Activated CD4-positive, alpha-beta T cell treated with anti-CD3 and anti-CD28 coated beads for 4 hours (primary cell): ENCODE results near the gene ANGPT4.
"Not testable (repeated sequence)": the region's sequence is repeated elsewhere in the genome, so short reads cannot be mapped to it uniquely, and the experiment has no call there.

Experiments
- DNase-seq, 2 donors: peaks; one replicate each; pipeline ENCODE4 v3.0.0-alpha.2; 2020

The ANGPT4 gene

DNA sequence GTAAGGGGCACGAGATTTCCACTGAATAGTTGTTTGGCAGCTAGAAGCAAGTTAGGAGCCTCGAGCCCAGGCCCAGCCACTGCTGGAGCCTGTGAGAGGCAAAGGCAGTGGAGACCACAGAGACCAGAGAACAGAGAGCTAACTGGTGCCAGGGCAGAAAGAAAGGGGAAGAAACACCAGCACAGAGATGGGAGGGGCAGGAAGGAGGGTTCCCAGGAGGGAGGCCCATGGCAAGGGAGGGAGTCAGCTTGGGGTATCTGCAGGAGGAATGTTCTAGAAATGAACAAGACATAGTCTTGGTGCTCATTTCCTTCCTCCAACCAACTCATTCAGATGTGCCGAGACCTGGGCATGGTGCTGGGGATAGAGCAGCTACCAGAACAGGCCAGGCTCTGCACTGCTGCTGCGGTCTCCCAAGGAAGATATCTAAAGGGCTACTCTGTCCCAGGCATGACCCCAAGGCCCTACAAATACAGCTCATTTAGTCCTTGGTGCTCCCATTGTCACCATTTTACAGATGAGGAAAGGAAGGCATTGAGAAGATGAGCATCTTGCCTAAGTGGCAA is 10.7 kb downstream of the ANGPT4 start:
- no peak for DNase-seq

DNA sequence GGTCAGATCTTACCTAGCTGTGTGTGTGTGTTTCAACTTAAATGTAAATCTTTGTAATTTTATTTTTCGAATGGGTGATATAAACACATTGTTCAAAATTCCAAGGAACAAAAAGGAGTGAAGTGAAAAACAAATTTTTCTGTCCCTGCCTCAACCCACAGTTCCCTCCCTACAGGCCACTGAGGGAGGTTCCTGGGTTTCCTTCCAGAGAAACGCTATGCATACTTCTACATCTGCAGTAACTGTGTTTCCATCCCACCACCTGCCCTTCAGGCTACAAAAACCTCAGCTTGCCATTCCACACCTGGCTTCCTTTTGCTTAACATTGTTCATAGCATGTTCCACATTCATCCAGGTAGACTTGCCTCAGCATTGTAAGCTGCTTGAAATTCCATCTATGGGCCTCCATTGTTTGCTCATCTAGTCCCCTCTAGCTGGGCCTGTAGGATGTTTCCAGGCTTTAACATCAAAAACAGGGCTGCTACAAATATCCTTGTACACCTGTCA is 12.0 kb downstream of the ANGPT4 start:
- no peak for DNase-seq

DNA sequence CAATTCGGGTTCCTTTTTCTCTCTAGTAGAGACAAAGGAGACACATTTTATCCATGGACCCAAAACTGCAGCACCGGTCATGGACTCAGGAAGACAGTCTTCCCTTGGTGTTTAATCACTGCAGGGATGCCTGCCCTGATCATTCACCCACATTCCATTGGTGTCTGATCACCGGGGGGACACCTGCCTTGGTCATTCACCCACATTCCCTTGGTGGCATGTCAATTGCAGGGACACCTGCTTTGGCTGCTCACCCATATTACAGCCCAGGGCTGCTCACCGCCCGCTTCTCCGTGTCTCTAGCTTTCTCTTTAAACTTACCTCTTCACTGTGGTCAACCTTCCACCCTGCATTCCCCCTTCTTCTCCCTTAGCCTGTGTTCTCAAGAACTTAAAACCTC is 18.7 kb downstream of the ANGPT4 start:
- not testable (repeated sequence) for DNase-seq

DNA sequence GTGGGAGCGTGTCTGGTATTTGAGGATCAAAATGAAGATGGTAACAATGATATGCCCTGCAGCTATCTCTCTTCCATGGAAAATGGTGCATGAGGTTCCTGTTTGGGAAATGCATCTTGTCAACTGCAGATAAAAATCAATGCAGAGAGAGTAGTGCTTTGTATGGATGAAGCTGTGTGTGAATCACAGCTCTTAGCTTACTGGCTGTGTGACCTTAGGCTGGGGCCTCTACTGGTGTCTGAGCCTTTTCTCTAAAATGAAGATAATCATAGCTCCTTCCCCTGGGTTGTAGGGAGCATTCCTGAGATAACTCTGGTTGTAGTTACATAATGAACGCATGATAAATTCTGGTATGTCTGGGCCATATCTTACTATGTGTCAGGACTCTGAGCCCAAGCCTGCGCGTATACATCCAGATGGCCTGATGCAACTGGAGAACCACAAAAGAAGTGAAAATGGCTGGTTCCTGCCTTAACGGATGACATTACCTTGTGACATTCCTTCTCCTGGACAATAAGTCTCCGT is 19.6 kb downstream of the ANGPT4 start:
- no peak for DNase-seq

DNA sequence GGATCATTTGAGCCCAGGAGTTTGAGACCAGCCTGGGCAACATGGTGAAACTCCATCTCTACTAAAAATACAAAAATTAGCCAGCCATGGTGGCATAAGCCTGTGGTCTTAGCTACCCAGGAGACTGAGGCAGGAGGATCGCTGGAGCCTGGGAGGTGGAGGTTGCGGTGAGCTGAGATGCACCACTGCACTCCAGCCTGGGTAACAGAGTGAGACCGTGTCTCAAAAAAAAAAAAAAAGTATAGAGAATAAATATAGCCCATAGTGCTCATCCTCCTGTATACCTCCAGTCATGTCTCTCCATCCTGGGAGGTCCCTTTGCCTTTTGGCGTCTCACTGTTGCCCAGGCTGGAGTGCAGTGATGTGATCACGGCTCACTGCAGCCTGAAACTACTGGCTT is 23.8 kb downstream of the ANGPT4 start:
- not testable (repeated sequence) for DNase-seq

DNA sequence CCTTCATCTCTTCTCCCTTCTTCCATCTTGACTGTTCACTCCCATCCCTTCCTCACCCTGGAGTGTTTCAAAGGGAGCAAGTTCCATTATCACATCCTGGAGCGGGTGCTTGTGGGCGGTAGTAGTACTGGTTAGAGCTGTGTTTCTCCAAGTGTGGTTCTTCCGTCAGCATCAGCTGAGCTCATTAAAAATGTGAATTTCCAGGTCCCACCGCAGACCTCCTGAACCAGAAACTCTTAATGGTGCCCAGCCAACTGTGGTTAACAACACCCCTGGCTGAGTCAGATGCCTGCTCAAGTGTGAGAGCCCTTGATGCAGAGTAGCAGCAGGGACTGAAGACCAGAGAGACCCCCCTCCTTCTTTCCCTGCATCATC is 24.4 kb downstream of the ANGPT4 start:
- DNase-seq: no peak

DNA sequence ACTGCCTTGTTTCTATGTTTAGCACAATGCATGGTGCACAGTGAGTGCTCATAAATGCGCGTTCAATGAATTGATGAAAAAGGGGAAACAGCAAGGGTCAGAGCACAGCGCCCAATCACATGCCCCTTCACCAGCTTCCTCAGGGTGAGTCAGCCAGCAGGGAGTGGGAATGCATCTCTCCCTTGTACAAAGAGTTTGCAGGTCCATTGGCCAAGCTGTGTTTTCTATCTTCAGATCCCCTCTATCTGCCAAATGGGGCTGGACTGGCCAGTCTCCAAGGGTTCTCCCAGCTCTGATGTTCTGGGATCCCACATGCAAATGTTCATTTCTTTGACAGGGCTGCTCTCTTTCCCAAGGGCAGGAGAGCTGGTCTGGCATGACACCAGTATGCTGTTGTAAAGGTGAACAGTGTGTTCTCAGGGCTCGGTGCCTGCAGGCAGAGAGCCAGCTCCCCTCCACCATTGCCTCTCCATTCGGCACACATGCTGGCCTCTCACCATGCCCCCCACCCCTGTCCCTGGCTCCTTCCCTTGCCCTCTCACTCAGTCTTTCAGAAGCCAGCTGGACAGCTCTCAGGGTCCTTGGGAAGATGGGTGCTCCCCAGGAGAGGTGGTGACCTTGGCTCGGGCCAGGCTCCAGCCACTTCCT is 25.0 kb downstream of the ANGPT4 start:
- DNase-seq: no peak

DNA sequence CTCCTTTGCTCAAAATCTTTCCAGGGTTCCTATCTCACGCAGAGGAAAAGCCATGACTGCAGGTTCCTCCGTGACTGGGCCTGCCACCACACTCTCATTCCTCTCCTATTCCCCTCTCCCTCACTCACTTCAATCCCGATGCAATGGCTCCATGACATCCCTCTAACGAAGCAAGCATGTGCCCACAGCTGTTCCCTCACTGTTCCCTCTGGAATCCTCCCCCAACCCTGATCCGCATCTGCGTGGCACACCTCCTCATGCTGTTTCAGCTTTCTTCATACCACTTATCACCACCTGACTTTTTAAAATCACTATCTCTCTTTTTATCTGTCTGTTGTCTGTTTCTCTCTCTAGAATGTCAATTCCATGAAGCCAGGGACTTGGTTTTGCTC is 25.5 kb downstream of the ANGPT4 start:
- no peak for DNase-seq

DNA sequence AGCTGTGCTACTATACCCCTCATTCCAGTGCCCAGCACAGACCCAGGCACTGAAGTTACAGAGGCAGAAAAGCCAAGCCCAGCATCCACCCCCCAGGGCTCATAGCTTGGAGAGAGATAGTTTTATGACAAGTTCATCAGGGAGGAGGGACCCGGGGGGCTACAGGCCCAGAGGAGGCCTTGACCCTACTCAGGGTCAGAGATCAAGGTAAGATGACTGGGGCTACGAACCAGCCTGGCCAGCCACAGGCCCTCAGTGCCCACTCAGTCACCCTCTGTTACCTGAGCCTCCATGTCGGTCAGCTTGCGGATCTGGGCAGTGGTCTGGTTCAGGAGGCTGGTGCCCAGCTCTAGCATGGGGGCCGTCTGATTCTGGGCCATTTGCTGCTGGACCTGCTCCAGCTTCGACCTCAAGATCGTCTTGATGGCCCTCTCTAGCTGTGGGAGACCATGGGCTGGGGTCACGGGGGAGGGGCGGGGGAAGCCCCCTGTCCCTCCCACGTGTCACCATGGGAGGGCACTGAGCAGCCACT is 26.1 kb downstream of the ANGPT4 start:
- no peak for DNase-seq

DNA sequence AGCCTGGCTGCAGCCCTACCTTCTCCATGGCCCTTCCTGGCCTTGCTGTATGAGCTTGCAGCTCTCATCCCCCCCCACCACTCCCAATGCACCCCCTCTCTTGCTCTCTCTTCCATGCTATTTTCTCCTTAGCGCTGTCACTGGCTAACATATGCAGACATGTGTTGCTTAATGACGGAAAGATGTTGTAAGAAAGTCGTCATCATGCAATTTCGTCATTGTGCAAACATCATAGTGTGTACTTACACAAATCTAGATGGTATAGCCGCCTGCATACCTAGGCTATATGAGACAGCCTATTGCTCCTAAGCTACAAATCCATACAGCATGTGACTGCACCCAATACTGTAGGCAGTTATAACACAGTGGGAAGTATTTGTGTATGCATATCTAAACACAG is 27.0 kb downstream of the ANGPT4 start:
- no peak for DNase-seq

DNA sequence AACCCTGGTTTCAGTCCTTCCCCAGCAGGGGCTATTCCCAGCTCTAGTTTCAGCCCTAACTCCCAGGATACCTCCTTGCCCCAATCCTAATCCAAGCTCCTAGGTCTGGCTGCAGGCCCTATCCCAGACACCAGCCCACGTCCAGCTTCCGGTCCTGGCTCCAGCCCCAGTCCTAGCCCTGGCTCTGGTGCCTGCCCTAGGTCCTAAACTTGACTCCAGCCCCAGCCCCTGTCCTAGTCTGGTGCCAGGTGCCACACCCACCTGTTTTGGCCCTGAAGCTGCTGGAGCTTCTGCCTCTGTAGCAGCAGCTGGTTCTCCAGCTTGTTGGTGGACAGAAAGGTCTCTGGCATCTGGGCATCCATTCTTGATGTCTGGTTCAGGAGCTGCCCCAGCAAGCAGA is 28.1 kb downstream of the ANGPT4 start:
- DNase-seq: no peak

DNA sequence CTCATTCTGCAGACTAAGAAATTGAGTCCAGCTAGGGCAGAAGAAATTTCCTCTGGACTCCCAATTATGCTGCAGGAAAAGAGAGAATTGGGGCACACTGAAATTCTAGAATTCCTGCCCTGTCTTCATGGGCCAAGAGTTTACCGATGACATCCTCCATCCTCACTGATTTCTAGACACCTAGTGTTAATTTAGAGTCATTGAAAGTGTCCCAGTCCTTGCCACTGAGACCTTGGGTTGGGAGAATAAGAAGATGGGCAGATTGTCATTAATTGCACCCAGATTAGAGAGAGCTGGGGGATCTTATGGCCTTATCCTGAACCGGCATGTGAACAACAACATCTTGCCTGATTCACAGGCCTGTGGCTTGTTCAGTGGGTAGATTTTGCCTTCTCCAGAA is 29.0 kb downstream of the ANGPT4 start:
- no peak for DNase-seq

DNA sequence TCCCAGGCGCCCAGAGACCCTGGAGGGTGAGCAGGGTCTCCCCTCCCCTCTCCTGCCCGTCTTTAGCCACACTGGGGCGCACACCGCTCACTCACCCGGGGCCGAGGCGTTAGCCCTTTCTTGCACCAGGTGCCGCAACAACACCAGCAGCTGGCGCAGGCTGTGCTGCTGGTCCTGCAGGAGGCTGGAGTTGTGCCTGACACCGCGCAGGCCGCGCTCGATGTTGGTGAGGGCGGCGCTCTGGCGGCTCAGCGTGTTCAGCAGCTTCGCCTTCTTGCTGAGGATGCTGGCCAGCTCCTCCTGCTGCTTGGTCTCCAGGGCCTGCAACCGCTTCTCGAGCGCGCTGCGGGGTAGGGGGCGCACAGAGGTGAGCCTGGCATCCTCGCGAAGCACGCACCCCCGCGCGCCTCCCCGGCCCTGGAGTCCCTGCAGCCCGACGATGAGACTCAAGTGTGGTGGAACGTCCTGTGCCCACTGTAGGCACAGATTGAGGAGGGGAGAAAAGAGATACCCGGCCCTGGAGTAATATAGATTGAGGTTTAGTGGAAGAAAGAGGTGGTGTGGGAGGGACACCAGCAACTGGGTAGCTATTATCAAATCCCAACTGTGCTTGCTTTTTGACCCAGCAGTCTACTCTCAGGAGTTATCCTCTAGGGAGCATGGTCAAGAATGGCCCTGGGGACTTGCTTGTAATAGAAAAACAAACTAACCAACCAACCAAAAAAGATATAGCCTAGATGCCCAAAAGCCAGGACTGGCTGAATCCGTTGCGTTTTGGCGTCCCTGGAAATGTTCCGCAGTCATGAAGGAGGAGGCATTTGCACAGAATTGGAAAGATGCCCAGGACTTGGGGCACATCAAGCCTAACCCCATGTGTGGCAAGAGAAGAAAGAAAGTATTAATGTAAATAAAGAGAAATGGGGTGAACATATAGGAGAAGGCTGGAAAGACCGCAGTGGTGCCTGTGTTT is 30.9 kb downstream of the ANGPT4 start:
- no peak for DNase-seq

DNA sequence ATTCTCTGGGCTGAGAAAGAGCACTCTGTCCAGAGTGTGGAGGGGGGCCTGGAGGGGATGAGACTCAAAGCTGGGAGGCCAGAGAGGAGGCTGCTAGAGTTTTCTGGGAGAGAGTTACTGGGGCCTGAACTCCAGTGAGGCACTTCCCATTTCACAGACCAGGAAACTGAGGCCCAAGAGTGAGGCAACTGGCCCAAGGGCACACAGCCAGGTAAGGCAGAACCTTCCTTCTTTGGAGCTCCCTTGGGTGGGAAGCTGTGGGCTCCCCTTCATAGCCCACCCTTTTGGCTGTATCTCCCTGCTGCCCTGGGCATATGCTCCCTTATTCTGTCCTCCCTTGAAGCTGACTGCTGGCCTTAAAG is 34.4 kb downstream of the ANGPT4 start:
- no peak for DNase-seq

DNA sequence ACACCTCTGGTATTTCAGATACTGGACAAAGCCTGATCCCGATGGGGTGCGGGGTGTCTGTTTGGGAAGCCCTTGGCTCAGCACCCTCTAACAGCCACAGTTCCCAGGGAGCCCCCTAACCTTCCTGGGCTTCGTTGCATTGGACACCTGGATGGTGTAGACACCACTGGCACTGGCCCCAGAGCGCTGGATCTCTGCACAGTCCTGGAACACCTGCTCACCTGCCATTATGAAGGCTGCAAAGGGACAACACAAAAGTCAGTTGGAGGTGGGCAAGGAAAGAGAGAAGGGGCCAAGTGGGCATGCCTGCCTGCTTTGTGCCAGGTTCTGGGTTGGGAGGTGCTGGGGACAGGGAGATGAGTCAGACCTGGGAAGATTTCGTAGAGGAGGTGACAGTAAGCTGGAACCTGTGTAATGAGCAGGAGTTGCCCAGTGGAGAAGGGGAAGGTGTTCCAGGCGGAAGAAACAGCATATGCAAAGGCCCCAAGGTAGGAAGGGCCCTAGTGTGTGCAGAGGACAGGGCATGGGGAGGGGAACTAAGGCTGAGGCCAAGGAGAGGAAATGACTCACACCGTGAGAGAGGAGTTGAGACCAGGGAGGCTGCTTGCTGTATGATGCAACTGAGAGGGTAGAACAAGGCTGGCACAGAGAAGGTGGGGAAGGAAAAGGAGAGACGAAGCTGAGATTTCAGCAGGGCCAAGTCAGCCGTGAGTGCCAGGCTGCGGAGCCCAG is 34.9 kb downstream of the ANGPT4 start:
- DNase-seq: peak in 1 of 2 donors; percentile 14

DNA sequence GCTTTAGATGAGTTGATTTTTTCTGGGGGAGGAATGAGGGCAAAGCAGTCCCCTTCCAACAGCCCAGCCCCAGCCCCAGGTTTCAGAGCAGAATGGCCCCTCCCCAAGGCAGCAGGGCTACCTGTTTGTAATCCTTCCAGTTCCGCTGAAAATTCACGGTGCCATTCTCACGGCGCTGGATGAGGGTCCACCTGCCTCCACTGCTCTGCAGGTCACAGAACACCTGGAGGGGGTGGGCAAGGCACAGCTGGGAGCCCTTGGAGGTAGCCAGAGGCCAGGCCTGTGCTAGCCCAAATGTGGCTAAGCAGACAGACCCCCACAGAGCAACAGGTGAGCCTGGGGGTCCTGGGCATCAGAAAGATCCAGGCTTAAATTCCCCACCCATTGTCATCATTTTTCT is 36.5 kb downstream of the ANGPT4 start:
- DNase-seq: no peak

DNA sequence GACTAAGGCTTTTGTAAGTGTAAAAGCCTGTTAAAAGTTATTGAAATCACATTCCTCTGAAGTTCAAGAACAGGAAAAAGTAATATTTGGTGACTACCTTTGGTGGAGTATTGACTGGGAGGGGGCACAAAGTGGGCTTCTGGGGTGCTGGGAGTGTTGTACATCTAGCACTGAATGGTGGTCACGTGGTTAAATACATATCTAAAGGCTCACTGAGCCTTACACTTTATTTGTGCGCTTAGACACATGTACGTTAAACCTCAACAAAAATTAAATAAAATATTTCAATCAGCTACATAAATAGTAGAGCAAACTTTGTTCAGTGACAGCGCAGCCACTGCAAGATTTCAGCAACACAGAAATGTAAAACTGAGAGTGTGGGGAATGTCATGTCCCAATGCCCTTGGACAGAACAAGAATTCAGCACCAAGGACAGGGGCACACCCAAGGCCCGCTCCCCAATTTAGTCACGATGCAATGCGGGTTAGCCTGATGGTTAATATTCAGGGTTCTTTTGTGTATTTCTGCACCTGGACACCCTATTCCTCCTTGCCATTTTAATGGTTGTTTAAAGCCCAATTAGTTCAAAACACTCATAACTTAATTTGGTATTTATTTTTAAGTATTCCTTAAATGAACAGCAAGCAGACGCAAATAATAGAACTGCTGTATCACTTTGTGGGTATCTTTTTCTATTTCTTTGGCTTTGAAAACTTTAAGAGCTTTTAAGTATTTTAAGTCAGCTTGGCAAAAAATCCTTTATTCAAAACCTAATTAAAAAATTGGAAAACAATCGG is 37.4 kb downstream of the ANGPT4 start:
- peak in 1 of 2 donors; percentile 8 for DNase-seq

DNA sequence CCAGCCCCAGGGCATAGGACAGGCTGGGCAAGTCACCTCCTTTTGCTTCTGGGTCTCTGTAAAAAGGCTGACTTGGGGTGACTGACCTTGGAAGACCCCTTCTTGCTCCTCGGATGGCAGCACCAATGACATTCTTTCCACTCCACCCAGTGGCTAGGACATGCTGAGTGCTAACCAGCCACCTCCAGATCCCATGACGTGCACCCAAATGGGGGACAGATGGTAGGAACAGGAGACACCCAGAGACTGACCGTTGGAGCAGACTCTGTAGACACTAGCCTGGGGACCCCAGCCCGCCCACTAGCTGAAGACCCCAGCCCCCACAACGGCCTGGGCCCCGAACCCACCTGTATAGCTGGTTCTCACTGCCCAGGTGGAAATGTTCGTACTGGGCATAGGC is 38.3 kb downstream of the ANGPT4 start:
- no peak for DNase-seq

DNA sequence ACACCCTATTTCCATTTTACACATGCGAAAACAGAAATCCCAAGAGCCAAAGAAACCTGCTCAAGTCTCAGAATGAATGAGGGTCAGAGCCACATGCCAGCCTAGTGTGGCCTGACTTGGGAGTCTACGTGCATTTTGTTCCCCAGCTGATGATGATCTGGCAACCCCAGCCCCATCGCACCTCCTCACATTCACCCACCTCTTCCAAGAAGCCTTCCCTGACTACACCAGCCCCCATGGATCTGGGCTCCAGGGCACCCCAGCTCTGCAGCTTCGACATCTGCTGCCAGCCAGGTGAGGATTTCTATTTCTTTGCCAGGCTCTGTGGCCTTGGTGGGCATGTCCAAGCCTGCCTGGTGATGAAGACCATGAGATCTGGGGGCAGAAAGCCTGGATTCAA is 41.0 kb downstream of the ANGPT4 start:
- no peak for DNase-seq

DNA sequence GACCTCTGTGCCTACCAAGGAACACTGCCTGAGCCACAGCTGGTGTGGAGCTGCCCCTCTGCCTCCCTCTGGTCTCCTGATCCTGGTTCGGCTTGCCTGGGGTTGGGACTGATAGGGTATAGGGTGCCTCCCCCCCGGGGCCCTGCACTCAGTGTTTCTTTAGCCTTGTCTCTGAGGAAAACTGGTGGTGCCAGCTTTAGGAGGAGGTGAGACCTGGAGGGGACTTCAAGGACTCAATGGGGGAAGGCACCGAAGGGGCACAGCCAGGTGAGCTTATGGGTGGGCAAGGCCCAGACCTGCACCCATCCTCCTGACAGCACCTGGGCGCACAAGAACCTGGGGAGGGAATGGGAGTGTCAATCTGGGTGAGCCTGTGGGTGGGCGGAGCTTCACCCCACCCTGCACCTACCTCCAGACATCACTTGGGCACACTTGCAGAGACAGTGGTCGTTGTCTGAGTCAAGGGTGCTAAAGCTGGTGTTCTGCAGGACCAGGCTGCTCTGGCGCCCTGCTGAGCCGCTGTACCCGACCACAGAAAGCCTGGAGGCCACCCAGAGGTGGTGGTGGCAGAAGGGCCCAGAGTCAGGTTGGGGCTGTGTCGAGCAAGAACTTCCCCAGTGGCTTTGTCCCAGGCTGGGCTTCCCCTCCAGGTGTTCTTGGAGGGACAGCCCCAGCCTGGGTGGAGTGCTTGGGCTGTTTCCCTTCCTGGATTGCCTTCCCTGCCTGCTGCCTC is 42.1 kb downstream of the ANGPT4 start:
- DNase-seq: no peak
